DMS53 (cell line): ENCODE measurements around the gene PPM1E.
A peak's percentile ranks its signal among the peaks of the same experiment; 100 is the strongest.
"Not testable (repeated sequence)": the region's sequence is repeated elsewhere in the genome, so short reads cannot be mapped to it uniquely, and the experiment has no call there.

Source experiments
- DNase-seq: peaks from one replicate; lab custom pipeline; 2025; lab: John Stamatoyannopoulos, UW

PPM1E gene

DNA sequence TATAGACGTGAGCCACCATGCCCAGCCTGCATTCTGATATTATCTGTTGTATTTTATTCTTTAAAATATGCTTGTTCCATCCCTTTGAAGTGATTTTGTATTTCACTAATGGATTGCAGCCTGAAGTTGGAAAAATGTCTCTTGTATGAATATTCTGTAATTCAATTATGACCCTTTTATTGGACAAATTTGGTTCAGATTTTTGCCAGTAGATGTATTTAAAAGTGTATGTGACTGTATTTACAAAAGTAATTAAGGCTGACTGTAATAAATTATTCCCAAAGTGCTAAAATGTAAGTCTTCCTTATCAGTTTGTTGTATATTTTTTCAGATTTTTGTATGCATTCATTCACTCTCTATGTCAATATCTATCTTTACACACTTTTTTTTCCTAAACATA, 23.8 kb downstream of the PPM1E start:
- no peak for DNase-seq

DNA sequence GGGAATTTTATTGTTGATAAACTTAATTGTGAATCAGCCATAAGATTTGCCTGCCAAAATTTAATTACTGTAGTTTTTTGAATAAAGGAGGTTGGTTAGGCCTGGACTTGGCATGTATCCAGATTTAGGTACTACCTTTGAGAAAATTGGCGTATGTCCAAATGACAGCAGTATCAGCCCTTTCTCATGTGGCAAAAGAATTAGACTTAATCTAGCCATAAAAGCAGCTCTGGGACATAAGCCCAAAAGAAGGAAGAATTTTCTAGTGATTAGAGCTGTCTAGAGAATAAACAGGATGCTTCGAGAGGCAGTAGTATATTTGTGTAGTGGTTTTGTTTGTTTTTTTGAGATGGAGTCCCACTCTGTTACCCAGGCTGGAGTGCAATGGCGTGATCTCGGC, 27.7 kb downstream of the PPM1E start:
- DNase-seq, result peak; percentile 58

DNA sequence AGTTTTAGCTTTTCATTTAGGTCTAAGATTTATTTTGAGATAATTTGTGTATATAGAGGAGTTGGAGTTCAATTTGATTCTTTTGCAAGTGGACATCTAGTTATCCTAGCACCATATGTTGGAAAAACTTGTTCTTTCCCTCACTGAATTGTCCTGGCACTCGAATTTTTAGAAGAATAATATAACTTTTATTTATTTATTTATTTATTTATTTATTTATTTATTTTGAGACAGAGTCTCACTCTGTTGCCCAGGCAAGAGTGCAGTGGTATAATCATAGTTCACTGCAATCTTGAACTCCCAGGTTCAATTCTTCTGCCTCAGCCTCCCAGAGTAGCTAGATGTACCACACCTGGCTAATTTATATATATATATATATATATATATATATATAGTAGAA, 29.4 kb downstream of the PPM1E start:
- no peak for DNase-seq

- no peak for DNase-seq
These were observed 31.1 kb downstream of the PPM1E start for GRCh38 chr17:58786586-58787295.

- DNase-seq, result no peak
These were observed 32.5 kb downstream of the PPM1E start for GRCh38 chr17:58788199-58788598.

DNA sequence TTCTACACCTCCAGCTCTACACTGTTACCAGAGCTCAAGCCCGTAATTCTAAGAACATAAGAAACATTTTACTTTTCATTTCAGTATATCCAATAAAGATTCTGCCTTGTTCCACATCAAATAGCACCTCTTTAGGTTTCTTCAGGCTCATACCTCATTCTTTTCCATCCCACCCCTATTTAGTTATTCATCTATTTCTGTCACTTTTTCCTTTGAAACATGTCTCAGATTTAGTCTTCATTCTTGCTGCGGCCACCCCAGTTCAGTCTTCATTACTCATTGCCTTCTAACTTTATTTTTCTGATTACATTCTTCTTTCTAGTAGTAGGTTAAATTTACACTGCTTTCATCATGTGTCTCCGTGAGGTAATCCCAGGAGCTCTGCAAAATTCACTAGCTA, 33.5 kb downstream of the PPM1E start:
- no peak for DNase-seq

- no peak for DNase-seq
These were observed 34.2 kb downstream of the PPM1E start for GRCh38 chr17:58789831-58790230.

GRCh38 chr17:58794508-58794907, 38.9 kb downstream of the PPM1E start:
- DNase-seq, result not testable (repeated sequence)

GRCh38 chr17:58802188-58802587, 46.5 kb downstream of the PPM1E start:
- no peak for DNase-seq

- no peak for DNase-seq
These were observed 50.4 kb downstream of the PPM1E start for GRCh38 chr17:58806046-58806445.

DNA sequence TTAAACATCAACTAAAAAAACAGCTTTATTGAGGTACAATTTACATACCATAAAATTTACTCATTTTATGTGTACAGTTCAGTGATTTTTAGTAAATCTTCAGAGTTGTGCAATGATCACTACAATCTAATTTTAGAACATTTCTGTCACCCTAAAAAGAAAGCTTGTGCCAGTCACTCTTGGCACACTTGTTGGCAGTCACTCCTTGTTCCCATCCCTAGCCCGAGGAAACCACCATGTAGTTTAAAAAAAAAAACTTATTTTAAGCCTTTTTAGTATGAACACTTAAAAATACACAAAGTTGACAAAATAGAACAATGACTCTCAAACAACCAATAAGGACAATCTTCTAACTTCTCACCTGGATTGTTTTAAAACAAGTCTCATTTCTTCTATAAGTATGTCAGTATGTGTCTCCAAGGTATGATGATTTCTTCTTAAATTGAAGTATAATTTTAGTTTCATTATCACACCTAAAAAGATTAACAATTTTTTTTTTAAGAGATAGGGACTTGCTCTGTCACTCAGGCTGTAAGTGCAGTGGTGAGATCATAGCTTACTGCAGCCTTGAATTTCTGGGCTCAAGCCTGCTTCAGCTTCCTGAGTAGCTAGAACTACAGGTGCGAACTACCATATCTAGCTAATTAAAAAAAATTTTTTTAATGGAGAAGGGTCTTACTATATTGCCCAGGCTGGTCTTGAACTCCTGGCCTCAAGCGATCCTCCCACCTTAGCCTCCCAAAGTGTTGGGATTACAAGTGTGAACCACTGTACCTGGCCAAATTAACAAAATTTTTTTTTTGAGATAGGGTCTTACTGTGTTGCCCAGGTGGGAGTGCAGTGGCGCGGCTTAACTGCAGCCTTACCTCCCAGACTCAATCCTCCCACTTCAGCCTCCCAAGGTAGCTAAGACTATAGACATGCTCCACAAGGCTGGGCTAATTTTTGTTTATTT, 53.2 kb downstream of the PPM1E start:
- no peak for DNase-seq

DNA sequence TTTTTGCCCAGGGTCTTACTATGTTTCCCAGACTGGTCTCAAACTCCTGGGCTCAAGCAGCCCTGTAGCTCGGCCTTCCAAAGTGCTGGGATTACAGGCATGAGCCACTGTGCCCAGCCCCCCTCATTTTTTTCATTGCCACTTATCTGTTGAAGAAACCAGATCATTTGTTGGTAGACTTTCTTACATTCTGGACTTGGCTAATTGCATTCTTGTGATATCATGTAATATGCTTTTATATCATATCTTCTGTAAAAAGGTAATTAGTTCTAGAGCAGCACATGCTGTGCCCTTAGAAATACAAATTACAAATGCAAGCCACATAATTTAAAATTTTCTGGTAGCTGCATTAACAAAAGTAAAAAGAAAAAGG, 53.9 kb downstream of the PPM1E start:
- no peak for DNase-seq

- no peak for DNase-seq
These were observed 55.6 kb downstream of the PPM1E start for GRCh38 chr17:58811290-58811689.

GRCh38 chr17:58813712-58814111, 58.1 kb downstream of the PPM1E start:
- no peak for DNase-seq

- DNase-seq, result peak; percentile 57
These were observed 63.0 kb downstream of the PPM1E start for GRCh38 chr17:58818654-58819053.

GRCh38 chr17:58822148-58823050, 66.7 kb downstream of the PPM1E start:
- peak; percentile 10 for DNase-seq

GRCh38 chr17:58823051-58823525, 67.4 kb downstream of the PPM1E start:
- DNase-seq, result no peak

- DNase-seq, result peak; percentile 76
These were observed 73.6 kb downstream of the PPM1E start for GRCh38 chr17:58829172-58829637.

- no peak for DNase-seq
These were observed 76.1 kb downstream of the PPM1E start for GRCh38 chr17:58831780-58832179.

DNA sequence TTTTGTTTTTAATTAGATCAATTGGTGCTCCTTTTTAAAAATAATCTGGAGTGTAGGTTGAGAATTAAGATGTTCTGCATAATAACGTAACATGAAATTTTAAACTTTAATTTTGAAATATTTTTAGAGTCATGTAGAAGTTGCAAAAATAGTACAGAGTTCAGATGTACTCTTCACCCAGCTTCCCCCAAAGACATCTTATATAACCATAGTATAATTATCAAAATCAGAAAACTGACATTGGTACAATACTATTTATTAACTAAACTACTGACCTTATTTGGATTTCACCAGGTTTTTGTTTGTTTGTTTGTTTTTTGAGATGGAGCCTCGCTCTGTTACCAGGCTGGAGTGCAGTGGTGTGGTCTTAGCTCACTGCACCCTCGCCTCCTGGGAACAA, 76.9 kb downstream of the PPM1E start:
- DNase-seq, result no peak

- no peak for DNase-seq
These were observed 82.0 kb downstream of the PPM1E start for GRCh38 chr17:58837699-58838098.
